ENCODE measurements around the gene TMEM203. TPM values are rescaled to one million over a fixed set of nuclear protein-coding genes. Genes with fewer than 3 reads are reported as not detected.

TMEM203 gene
- total and polyA plus RNA-seq, 2 of the 13 experiments (the other 11 are each of a cell fraction or from before 2014, with no cell fraction given): 23.4 to 36.7 TPM

GRCh38 chr9:137159105-137160053 lies 46.1 kb downstream of the TMEM203 start (continued):
- TF ChIP-seq SKIL (CRISPR knock-in tag; IDR thresholded peaks at IDR 0.05; ENCODE audit: borderline replicate concordance): no peak
- TF ChIP-seq ZNF574 (CRISPR knock-in tag; IDR thresholded peaks at IDR 0.05): no peak
- no peak for TF ChIP-seq TCF7L2 (IDR thresholded peaks at IDR 0.05; ENCODE audit: low read depth, low read length)
- TF ChIP-seq HBP1 (CRISPR knock-in tag; IDR thresholded peaks at IDR 0.05; ENCODE audit: low read depth): no peak
- no peak for TF ChIP-seq ZNF703 (CRISPR knock-in tag; IDR thresholded peaks at IDR 0.05; ENCODE audit: borderline replicate concordance)
- no peak for TF ChIP-seq TIGD3 (CRISPR knock-in tag; IDR thresholded peaks at IDR 0.05; ENCODE audit: borderline replicate concordance)
- no peak for TF ChIP-seq MIXL1 (CRISPR knock-in tag; IDR thresholded peaks at IDR 0.05)
- no peak for TF ChIP-seq DPF2 (CRISPR knock-in tag; IDR thresholded peaks at IDR 0.05; ENCODE audit: borderline replicate concordance, low read depth)
